NCI-H128 (cell line): ENCODE measurements around the gene C10orf90.

Source experiments
- DNase-seq: peaks from one replicate; lab custom pipeline; 2025; ENCODE audit not compliant: unreplicated experiment; lab: John Stamatoyannopoulos, UW

Gene C10orf90, protein sequence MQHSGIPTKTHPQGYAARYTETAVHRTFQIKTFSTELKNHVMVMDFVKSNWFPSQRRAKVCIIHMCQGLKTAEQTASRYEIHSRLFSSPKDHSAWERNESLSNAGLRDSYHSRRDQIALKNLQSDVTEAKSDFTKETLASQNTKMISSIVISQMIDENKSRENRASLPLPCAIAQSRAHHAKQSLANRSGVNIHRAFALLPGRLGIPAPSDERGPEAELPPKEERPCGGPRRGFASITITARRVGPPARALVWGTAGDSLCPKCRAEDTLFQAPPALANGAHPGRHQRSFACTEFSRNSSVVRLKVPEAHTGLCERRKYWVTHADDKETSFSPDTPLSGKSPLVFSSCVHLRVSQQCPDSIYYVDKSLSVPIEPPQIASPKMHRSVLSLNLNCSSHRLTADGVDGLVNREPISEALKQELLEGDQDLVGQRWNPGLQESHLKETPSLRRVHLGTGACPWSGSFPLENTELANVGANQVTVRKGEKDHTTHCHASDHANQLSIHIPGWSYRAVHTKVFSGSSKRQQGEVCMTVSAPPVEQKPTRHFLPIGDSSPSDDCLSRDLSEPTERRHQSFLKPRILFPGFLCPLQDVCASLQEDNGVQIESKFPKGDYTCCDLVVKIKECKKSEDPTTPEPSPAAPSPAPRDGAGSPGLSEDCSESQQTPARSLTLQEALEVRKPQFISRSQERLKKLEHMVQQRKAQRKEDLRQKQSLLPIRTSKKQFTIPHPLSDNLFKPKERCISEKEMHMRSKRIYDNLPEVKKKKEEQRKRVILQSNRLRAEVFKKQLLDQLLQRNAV

GRCh38 chr10:126670056-126670894, at the start of gene C10orf90:
TSS of gene C10orf90 (minus strand) at chr10:126670693. CDS start at chr10:126670480, 213 bp downstream.
- DNase-seq = no peak

GRCh38 chr10:126716366-126716765, 45.9 kb upstream of the C10orf90 start:
- no peak for DNase-seq

- DNase-seq = no peak
These were observed 43.1 kb upstream of the C10orf90 start for GRCh38 chr10:126713594-126713993.

GRCh38 chr10:126712681-126713080, 42.2 kb upstream of the C10orf90 start:
- no peak for DNase-seq

GRCh38 chr10:126705951-126706565, 35.6 kb upstream of the C10orf90 start:
- no peak for DNase-seq

- DNase-seq = no peak
These were observed 34.6 kb upstream of the C10orf90 start for GRCh38 chr10:126705131-126705530.

- no peak for DNase-seq
These were observed 34.2 kb upstream of the C10orf90 start for GRCh38 chr10:126704649-126705048.

GRCh38 chr10:126702181-126702580, 31.7 kb upstream of the C10orf90 start:
- DNase-seq = no peak

DNA sequence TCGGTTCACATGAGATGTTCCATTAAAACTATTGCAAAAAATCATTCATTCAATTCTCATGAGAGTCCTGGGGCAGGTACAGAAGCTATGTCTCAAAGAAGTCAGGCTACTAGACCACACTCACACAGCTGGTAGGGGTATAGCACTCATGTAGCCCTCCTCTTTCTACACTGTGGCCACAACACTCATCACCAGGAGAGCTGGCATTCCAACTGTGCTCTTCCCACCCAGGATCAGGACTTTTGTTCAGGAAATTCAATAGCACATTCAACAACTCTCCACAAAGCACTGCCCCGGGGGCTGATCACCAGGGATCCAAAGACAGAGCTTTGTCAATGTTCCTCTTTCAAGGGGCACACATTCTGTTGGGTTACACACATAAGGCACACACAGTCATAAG, 31.0 kb upstream of the C10orf90 start:
- no peak for DNase-seq

GRCh38 chr10:126696684-126697083, 26.2 kb upstream of the C10orf90 start:
- no peak for DNase-seq

- no peak for DNase-seq
These were observed 21.0 kb upstream of the C10orf90 start for GRCh38 chr10:126691456-126691855.

DNA sequence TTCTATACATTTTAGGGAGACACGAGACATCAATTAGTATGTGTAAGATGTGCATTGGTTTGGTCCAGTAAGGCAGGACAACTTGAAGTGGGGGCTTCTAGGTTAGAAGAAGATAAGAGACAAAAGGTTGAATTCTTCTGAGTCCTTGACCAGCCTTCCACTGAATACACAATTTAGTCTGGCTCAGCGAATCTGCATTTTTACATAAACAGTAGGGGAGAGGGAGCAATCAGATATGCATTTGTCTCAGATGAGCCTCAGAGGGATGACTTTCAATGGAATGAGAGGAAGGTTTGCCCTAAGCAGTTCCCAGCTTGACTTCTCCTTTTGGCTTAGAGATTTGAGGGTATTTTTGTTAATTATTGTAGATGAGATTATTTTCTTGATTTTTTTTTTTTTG, 20.0 kb upstream of the C10orf90 start:
- DNase-seq = no peak

GRCh38 chr10:126689461-126689994, 19.0 kb upstream of the C10orf90 start:
- DNase-seq = no peak

GRCh38 chr10:126687121-126687606, 16.7 kb upstream of the C10orf90 start:
- DNase-seq = no peak

GRCh38 chr10:126686719-126687118, 16.2 kb upstream of the C10orf90 start:
- DNase-seq = no peak

GRCh38 chr10:126686268-126686667, 15.8 kb upstream of the C10orf90 start:
- no peak for DNase-seq

- no peak for DNase-seq
These were observed 15.3 kb upstream of the C10orf90 start for GRCh38 chr10:126685756-126686155.

DNA sequence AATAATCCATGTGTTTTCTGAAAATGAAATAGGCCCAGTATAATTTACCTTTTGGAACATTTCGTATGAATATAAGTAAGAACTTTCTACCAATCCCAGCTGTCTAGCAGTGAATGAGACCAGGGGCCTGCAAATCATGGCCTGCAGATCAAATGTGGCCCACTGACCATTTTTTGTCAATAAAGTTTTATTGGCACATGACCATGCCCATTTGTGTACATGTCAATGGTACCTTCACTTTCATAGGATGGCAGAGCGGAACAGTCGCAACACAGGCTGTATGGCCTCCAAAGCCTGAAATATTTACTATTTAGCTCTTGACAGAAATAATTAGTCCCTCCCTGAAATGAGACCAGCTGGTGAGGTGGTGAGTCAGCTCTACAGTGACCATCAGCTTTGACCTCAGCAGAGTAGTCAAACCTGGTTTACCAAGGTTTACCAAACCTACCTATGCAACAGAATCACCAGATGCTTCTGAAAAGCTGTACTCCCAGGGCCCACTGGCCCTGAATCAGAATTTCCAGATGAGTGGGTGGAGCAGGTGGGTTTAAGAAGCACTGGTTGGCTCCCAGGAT, 13.8 kb upstream of the C10orf90 start:
- no peak for DNase-seq

DNA sequence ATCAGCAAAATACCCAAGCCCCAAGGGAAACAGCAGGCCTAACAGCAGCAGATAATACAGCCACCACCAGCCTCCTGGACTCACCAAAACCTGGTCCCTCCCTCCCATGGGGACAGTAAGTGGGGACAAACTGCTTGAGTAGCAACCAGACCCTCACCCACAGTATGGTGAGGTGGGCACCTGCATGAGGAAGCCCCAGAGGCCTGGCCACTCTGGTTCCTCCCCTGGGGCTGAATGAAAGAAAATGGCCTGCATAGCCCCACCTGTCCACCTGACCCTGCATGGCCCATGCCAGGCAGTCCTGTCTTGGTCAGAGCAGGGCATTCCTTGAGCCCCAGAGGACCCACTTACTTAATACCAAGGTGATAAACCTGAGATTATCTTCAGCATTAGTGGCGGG, 13.0 kb upstream of the C10orf90 start:
- no peak for DNase-seq
